ENCODE results near the gene TTF1.

TTF1 gene

DNA sequence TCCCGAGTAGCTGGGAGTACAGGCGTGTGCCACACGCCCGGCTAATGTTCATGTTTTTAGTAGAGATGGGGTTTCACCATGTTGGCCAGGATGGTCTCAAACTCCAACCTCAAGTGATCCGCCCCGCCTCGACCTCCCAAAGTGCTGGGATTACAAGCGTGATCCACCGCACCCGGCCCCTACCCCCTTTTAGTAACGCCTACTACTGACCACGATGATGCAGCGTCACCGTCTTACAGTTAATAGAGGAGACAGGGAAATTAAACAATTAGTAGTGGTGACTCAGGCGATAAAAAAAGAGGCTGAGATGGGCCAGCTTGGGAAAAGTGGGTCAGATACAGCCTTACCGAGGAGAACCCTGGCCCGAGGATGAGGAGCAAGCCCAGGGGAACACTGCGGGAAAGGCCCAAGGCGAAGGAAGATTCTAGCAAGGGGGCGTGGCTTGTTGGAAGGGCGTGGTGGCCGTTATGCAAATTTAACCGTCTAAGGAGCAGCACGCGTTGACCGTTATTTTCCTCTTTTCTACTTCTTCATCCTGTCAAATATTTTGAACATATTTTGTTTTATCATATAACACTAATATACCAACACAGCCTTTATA, 50.2 kb downstream of the TTF1 start:
- no peak overlapping the region for H3K9ac ChIP-seq (ENCODE audit: low read length)
- no peak overlapping the region for H3K4me3 ChIP-seq (ENCODE audit: low read length)
- H3K27me3 ChIP-seq (ENCODE audit: control insufficient read depth, insufficient read depth, low read length): no peaks in the 10 kb centered on the region
- no peak overlapping the region for H3K27ac ChIP-seq (ENCODE audit: low read length)
- H3K36me3 ChIP-seq (ENCODE audit: control insufficient read depth, low read depth, low read length): peaks cover 21% of the 10 kb centered on the region
- H3K4me1 ChIP-seq (ENCODE audit: control insufficient read depth, low read depth, low read length): peaks cover 7% of the 10 kb centered on the region
- no peaks in the 10 kb centered on the region for H3K9me3 ChIP-seq (ENCODE audit: control insufficient read depth, low read depth, low read length)

DNA sequence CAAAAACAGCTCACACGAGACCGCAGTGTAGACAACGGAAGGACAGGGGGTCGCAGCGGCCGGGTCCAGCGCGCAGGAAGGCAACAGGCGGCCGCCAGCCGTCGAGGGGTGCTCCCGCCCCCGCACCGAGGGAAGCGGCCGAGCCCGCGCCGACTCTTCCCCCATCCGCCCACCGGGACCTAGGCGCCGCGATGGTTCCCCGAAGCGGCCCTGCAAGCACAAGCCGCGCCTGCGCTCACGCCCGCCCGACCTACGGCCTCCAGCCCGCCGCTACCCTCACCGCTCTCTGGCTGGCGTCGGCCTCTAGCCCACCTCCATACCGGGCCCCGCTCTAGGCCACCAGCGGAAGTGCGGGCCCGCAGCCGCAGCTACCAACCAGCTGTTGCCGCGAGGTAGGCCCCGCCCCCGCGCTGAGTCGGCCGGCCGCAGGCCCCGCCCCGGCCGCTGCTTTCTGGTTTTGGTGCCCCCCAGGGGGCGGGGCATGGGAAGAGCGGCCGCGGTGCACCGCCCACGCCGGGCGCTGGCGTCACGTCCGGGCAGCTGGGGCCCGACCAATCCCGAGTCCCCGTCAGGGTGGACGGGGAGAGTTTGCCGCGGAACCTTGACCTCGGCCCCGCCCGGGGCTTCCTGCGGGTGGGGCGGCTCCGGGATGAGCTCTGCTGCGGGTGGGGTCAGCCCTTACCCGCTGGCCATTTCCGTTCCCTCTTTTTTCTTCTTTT, 51.8 kb downstream of the TTF1 start, which contains the start of gene SETX:
TSS of gene SETX (minus strand) at position 350 of the 719 bp plus-strand sequence. CDS start 5,558 bp downstream, outside the sequence.
- Histone ChIP-seq H3K4me3 (ENCODE audit: low read length) (peak within 1 kb of the TSS; percentile 84), H3K27me3 (ENCODE audit: control insufficient read depth, insufficient read depth, low read length) (no peaks in the 10 kb centered on the region), H3K27ac (ENCODE audit: low read length) (peak within 1 kb of the TSS; percentile 84), H3K9ac (ENCODE audit: low read length) (peak within 1 kb of the TSS; percentile 81), H3K9me3 (ENCODE audit: control insufficient read depth, low read depth, low read length) (no peaks in the 10 kb centered on the region), H3K36me3 (ENCODE audit: control insufficient read depth, low read depth, low read length) (peaks cover 36% of the 10 kb centered on the region), H3K4me1 (ENCODE audit: control insufficient read depth, low read depth, low read length) (peaks cover 7% of the 10 kb centered on the region)

DNA sequence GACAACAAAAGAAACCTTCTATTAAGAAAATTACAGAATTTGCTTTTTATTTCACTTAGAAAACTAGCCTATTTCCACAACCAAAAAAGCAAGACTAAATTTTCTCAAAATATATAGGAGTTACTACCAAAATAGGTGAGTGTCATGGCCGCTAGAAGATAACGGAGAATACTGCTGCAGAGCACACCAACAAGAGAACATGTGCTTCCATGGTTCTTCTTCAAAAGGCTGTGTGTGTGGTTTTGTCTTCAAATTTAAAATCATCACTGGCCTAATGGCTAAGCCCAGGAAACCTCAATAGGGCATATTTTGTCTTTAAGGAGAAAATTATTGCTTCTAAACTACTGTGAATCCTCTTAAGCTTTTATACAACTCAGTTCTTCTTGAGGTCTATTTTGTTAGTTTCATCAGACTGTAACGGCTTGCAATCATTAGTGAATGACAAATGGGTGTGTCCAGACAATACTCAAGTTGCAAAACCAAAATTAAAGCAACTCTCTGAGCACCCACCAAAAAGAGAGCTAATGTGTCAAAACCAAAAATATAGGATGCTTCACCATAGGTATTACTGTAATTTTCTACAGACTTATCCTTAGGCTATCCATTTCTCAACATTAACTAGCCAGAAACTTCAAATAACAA, 55.1 kb downstream of the TTF1 start:
- Histone ChIP-seq H3K27me3 (ENCODE audit: control insufficient read depth, insufficient read depth, low read length) (no peaks in the 10 kb centered on the region), H3K27ac (ENCODE audit: low read length) (no peak overlapping the region), H3K36me3 (ENCODE audit: control insufficient read depth, low read depth, low read length) (peaks cover 56% of the 10 kb centered on the region), H3K4me1 (ENCODE audit: control insufficient read depth, low read depth, low read length) (peaks cover 7% of the 10 kb centered on the region), H3K9ac (ENCODE audit: low read length) (no peak overlapping the region), H3K4me3 (ENCODE audit: low read length) (no peak overlapping the region), H3K9me3 (ENCODE audit: control insufficient read depth, low read depth, low read length) (no peaks in the 10 kb centered on the region)

DNA sequence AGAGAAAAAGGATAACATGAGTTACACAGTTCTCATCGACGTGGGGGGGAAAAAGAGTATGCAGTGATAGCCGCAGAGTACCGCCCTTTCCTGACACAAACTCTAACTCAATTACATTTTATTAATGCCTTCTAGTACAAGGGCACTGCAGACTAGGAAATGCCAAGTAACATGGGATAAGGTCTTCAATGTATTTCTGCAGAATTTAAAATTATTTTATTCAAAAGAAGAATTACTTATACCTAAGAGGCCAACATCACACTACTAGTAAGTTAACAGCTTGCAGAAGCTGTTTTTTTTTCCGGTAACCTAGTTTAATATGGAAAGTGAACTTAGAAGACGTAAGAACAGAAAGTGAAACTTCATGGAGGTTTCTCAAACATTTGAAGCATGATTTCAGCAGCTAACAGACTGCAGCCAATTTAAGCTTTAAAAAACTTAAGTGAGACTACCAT, 55.8 kb downstream of the TTF1 start:
- H3K9me3 ChIP-seq (ENCODE audit: control insufficient read depth, low read depth, low read length): no peaks in the 10 kb centered on the region
- no peak overlapping the region for H3K27ac ChIP-seq (ENCODE audit: low read length)
- no peak overlapping the region for H3K9ac ChIP-seq (ENCODE audit: low read length)
- H3K27me3 ChIP-seq (ENCODE audit: control insufficient read depth, insufficient read depth, low read length): no peaks in the 10 kb centered on the region
- peaks cover 62% of the 10 kb centered on the region for H3K36me3 ChIP-seq (ENCODE audit: control insufficient read depth, low read depth, low read length)
- peaks cover 7% of the 10 kb centered on the region for H3K4me1 ChIP-seq (ENCODE audit: control insufficient read depth, low read depth, low read length)
- H3K4me3 ChIP-seq (ENCODE audit: low read length): no peak overlapping the region

DNA sequence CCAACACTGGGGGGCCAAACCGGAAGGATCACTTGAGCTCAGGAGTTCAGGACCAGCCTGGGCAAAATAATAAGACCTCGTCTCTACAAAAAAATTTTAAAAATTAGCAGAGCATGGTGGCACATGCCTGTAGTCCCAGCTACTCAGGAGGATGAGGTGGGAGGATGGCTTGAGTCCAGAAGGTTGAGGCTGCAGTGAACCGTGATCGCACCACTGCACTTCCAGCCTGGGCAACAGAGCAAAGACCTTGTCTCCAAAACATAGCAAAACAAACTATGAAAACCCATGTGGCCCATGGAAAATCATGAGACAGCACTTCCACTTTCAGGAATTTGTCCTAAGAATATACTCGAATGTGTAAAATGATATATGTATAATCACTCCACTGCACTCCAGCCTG, 58.0 kb downstream of the TTF1 start:
- Histone ChIP-seq H3K4me3 (ENCODE audit: low read length) (no peak overlapping the region), H3K9ac (ENCODE audit: low read length) (no peak overlapping the region), H3K27me3 (ENCODE audit: control insufficient read depth, insufficient read depth, low read length) (no peaks in the 10 kb centered on the region), H3K4me1 (ENCODE audit: control insufficient read depth, low read depth, low read length) (peaks cover 3% of the 10 kb centered on the region), H3K27ac (ENCODE audit: low read length) (no peak overlapping the region), H3K36me3 (ENCODE audit: control insufficient read depth, low read depth, low read length) (peaks cover 81% of the 10 kb centered on the region), H3K9me3 (ENCODE audit: control insufficient read depth, low read depth, low read length) (no peaks in the 10 kb centered on the region)

DNA sequence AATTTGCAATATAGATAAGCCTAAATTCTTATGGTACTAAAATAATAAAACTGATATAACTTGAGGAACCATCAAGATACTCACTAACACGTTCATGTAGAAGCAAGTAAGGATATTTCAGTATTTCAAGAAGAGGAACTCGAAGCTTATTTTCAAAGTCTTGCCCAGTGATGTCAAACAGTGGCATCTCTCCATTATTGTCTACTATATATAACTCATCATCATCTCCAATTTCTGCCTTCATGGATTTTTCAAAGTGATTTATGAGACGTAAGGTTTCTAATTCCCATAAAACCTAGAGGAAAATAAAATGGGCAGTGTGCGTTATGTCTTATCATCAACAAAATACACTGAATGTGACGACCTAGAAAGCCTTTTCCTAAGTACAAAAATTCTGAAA, 60.5 kb downstream of the TTF1 start:
- Histone ChIP-seq H3K27ac (ENCODE audit: low read length) (no peak overlapping the region), H3K27me3 (ENCODE audit: control insufficient read depth, insufficient read depth, low read length) (no peaks in the 10 kb centered on the region), H3K9me3 (ENCODE audit: control insufficient read depth, low read depth, low read length) (no peaks in the 10 kb centered on the region), H3K9ac (ENCODE audit: low read length) (no peak overlapping the region), H3K36me3 (ENCODE audit: control insufficient read depth, low read depth, low read length) (peaks cover 83% of the 10 kb centered on the region), H3K4me3 (ENCODE audit: low read length) (no peak overlapping the region), H3K4me1 (ENCODE audit: control insufficient read depth, low read depth, low read length) (no peaks in the 10 kb centered on the region)

DNA sequence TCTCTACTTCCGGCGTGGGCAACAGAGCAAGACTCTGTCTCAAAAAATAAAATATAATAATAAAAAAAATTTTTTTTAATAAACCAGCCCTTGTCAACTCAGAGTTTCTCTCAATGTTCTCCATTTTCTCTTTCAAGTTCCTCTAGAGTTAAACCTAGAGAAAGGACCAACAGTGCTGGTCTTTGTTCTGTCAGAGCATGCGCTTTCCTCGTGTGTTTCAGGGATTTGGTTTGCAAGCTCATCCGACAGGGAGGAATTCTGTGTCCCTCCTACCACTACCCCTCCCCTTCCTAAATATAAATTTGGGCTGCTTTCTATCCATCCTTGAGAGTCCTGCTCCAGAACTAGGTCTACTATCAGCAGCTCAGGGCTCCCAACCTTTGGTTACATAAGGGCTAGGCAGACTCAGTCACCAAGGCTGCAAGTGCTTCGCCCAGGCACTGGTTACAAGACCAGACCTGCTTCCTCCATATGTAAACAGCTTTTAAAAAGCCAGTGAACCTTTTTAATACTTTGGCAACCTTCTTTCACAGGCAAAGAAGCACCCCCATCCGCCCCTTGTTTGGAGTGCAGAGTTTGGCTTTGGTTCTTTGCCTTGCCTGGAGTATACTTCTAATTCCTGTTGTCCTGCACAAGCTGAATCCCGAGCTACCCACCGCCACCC, 65.3 kb downstream of the TTF1 start:
- no peak overlapping the region for H3K4me3 ChIP-seq (ENCODE audit: low read length)
- no peaks in the 10 kb centered on the region for H3K9me3 ChIP-seq (ENCODE audit: control insufficient read depth, low read depth, low read length)
- H3K9ac ChIP-seq (ENCODE audit: low read length): no peak overlapping the region
- H3K27me3 ChIP-seq (ENCODE audit: control insufficient read depth, insufficient read depth, low read length): no peaks in the 10 kb centered on the region
- H3K4me1 ChIP-seq (ENCODE audit: control insufficient read depth, low read depth, low read length): no peaks in the 10 kb centered on the region
- no peak overlapping the region for H3K27ac ChIP-seq (ENCODE audit: low read length)
- H3K36me3 ChIP-seq (ENCODE audit: control insufficient read depth, low read depth, low read length): peaks cover 85% of the 10 kb centered on the region

DNA sequence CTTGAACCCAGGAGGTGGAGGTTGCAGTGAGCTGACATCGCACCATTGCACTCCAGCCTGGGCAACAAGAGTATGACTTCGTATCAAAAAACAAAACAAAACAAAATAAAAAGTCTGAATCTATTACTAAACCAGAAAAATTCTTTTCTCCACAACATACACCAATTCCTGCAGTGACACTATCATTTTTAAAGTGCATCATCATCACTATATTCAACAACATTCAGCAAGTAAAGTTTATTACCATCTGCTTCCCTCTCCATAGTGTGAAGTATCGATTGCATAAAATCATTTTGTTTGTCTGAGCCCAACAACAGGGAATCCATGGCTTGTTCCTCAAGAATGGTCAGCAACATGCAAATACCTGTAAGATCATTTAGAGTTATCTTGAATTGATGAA, 72.3 kb downstream of the TTF1 start:
- Histone ChIP-seq H3K4me1 (ENCODE audit: control insufficient read depth, low read depth, low read length) (no peaks in the 10 kb centered on the region), H3K9me3 (ENCODE audit: control insufficient read depth, low read depth, low read length) (no peaks in the 10 kb centered on the region), H3K27ac (ENCODE audit: low read length) (no peak overlapping the region), H3K4me3 (ENCODE audit: low read length) (no peak overlapping the region), H3K9ac (ENCODE audit: low read length) (no peak overlapping the region), H3K27me3 (ENCODE audit: control insufficient read depth, insufficient read depth, low read length) (no peaks in the 10 kb centered on the region), H3K36me3 (ENCODE audit: control insufficient read depth, low read depth, low read length) (peaks cover 79% of the 10 kb centered on the region)

DNA sequence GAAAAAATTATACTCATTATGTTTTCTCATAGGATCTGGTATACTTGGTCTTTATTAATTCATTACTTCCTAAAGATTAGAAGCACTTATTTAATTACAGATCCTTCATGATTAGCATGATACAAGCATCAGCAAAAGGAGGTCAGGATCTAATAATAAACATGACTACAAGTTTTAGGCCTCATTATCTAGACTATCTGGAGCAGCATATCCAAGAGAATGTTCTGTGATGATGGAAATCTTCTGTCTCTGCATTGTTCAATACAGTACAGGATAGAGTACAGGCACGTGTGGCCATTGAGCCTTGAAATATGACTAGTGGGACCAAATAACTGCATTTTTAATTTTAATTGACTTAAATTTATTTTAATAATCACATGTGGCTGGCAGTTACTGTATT, 73.1 kb downstream of the TTF1 start:
- H3K9me3 ChIP-seq (ENCODE audit: control insufficient read depth, low read depth, low read length): no peaks in the 10 kb centered on the region
- no peak overlapping the region for H3K9ac ChIP-seq (ENCODE audit: low read length)
- H3K27me3 ChIP-seq (ENCODE audit: control insufficient read depth, insufficient read depth, low read length): no peaks in the 10 kb centered on the region
- no peaks in the 10 kb centered on the region for H3K4me1 ChIP-seq (ENCODE audit: control insufficient read depth, low read depth, low read length)
- peaks cover 83% of the 10 kb centered on the region for H3K36me3 ChIP-seq (ENCODE audit: control insufficient read depth, low read depth, low read length)
- no peak overlapping the region for H3K4me3 ChIP-seq (ENCODE audit: low read length)
- H3K27ac ChIP-seq (ENCODE audit: low read length): no peak overlapping the region

DNA sequence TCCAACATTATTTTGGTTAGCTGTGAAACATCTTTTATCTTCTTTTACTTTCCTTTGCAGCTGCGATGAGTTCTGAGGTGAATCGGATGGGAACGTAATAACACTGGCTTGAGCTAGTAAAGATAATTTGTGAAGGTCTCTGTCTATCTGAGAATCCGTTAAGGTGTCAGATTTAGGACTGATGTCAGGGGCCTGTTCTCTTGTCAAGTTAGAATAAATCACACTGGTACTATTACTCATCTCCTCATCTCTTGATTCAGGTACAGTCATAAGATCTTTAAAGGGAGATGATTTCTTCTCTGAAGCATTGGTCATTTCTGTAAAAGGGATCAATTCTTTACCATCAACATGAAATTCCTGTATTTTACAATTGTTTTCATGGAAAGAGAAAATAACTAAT, 78.1 kb downstream of the TTF1 start:
- Histone ChIP-seq H3K36me3 (ENCODE audit: control insufficient read depth, low read depth, low read length) (peaks cover 81% of the 10 kb centered on the region), H3K4me3 (ENCODE audit: low read length) (no peak overlapping the region), H3K9ac (ENCODE audit: low read length) (no peak overlapping the region), H3K9me3 (ENCODE audit: control insufficient read depth, low read depth, low read length) (no peaks in the 10 kb centered on the region), H3K27me3 (ENCODE audit: control insufficient read depth, insufficient read depth, low read length) (no peaks in the 10 kb centered on the region), H3K4me1 (ENCODE audit: control insufficient read depth, low read depth, low read length) (no peaks in the 10 kb centered on the region), H3K27ac (ENCODE audit: low read length) (no peak overlapping the region)

DNA sequence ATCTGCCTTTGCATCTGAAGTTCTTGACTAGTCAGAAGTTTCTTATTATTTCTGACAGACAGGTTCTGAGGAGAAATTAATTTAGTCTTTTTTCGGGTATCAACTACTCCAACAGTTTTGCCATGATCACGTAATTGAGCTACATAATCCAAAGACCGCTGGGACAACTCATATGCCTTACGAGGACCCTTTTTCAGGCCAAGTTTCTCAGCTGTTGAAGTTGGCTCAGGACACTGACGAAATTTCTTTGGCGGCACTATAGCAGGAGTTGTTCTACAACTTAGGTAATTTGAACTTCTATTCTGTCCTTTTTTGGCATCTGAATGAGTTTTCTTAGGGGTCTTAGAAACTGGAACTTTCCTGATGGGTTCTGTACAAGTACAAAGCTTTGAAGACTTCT, 79.1 kb downstream of the TTF1 start:
- no peaks in the 10 kb centered on the region for H3K9me3 ChIP-seq (ENCODE audit: control insufficient read depth, low read depth, low read length)

More for the DNA sequence above, 79.1 kb downstream of the TTF1 start:
- Histone ChIP-seq H3K27ac (ENCODE audit: low read length) (no peak overlapping the region), H3K27me3 (ENCODE audit: control insufficient read depth, insufficient read depth, low read length) (no peaks in the 10 kb centered on the region), H3K9ac (ENCODE audit: low read length) (no peak overlapping the region), H3K4me3 (ENCODE audit: low read length) (no peak overlapping the region), H3K36me3 (ENCODE audit: control insufficient read depth, low read depth, low read length) (peaks cover 77% of the 10 kb centered on the region), H3K4me1 (ENCODE audit: control insufficient read depth, low read depth, low read length) (no peaks in the 10 kb centered on the region)
